SK-N-SH (cell line): ENCODE results near the gene HSPA1L. TPM values are rescaled to one million over a fixed set of nuclear protein-coding genes. Genes with fewer than 3 reads are reported as not detected.

Experiments used
- CTCF ChIA-PET: fragments of 300-600, 350-600 bp; formaldehyde crosslinking; extraction: SDS; loops from one replicate; lab custom pipeline; 2021; lab: Yijun Ruan, JAX
- POLR2A ChIA-PET: fragments of 350-600 bp; sonication (Branson Sonifier 250); formaldehyde crosslinking; extraction: SDS; loops from one replicate; lab custom pipeline; 2020; ENCODE audit warnings: antibody characterized with exemption, inconsistent platforms; lab: Yijun Ruan, JAX
- DNase-seq: peaks from one replicate; pipeline ENCODE4 v3.0.0; 2012
- H2AFZ ChIP-seq: fragments of 200-600 bp; sonication (generic); 2 replicates; pipeline ENCODE4 v1.8.1; 2016; ENCODE audit warnings: antibody characterized with exemption, mild to moderate bottlenecking, low read depth
- H3F3A ChIP-seq: fragments of 200-600 bp; sonication (generic); replicated peaks from 2 replicates; pipeline ENCODE3; 2016; ENCODE audit warnings: antibody characterized with exemption, mild to moderate bottlenecking; ENCODE audit not compliant: insufficient read depth
- H3K27ac ChIP-seq, 2 experiments: fragments of 200-500 bp in 1 of 2; fragments of 200-600 bp in 1 of 2; sonication (Bioruptor generic) in 1 of 2; sonication (generic), shearing (Covaris generic) in 1 of 2; 2 replicates each; pipeline versions ENCODE4 v1.5.1 to v1.6.1; 2014 to 2016; ENCODE audit warnings: low read depth in 2 of 2, inconsistent platforms in 1 of 2, low read length in 1 of 2, mild to moderate bottlenecking in 1 of 2, mixed read lengths in 1 of 2
- H3K27me3 ChIP-seq: fragments of 200-600 bp; sonication (generic), shearing (Covaris generic); 2 replicates; pipeline ENCODE4 v1.6.1; 2016; ENCODE audit warnings: mixed run types; ENCODE audit not compliant: insufficient read depth
- H3K36me3 ChIP-seq, 2 experiments: fragments of 200-500 bp in 1 of 2; fragments of 200-600 bp in 1 of 2; sonication (Bioruptor generic) in 1 of 2; sonication (generic) in 1 of 2; replicated peaks in 1 of 2; 2 replicates each; pipeline versions ENCODE3 to v1.5.1; 2014 to 2016; ENCODE audit warnings: low read length in 1 of 2, mild to moderate bottlenecking in 1 of 2; ENCODE audit not compliant: insufficient read depth in 2 of 2, control insufficient read depth in 1 of 2
- H3K4me1 ChIP-seq, 2 experiments: fragments of 200-500 bp in 1 of 2; fragments of 200-600 bp in 1 of 2; sonication (Bioruptor generic) in 1 of 2; sonication (generic), shearing (Covaris generic) in 1 of 2; 2 replicates each; pipeline versions ENCODE4 v1.5.1 to v1.6.1; 2014 to 2016; ENCODE audit warnings: low read depth in 1 of 2, low read length in 1 of 2, mixed run types in 1 of 2; ENCODE audit not compliant: insufficient read depth in 2 of 2, control insufficient read depth in 1 of 2
- H3K4me2 ChIP-seq: fragments of 200-600 bp; sonication (generic), shearing (Covaris generic); 2 replicates; pipeline ENCODE4 v1.6.1; 2017; ENCODE audit warnings: mixed run types
- H3K4me3 ChIP-seq, 2 experiments: fragments of 200-500 bp in 1 of 2; fragments of 200-600 bp in 1 of 2; sonication (Bioruptor generic) in 1 of 2; sonication (generic), shearing (Covaris generic) in 1 of 2; 2 replicates each; pipeline versions ENCODE4 v1.5.1 to v1.8.1; 2014 to 2016; ENCODE audit warnings: low read depth in 2 of 2, inconsistent platforms in 1 of 2, low read length in 1 of 2, mild to moderate bottlenecking in 1 of 2, mixed read lengths in 1 of 2, moderate library complexity in 1 of 2
- H3K79me2 ChIP-seq: fragments of 200-600 bp; sonication (generic); 2 replicates; pipeline ENCODE4 v1.8.1; 2017; ENCODE audit warnings: mild to moderate bottlenecking; ENCODE audit not compliant: insufficient read depth
- H3K9ac ChIP-seq: fragments of 200-600 bp; sonication (generic); 2 replicates; pipeline ENCODE4 v1.6.1; 2017; ENCODE audit warnings: mixed run types
- H3K9me2 ChIP-seq: fragments of 200-600 bp; sonication (generic); 2 replicates; pipeline ENCODE4 v1.6.1; 2017; ENCODE audit warnings: mixed run types
- H3K9me3 ChIP-seq: fragments of 200-600 bp; sonication (generic); 2 replicates; pipeline ENCODE4 v1.6.1; 2017; ENCODE audit warnings: mixed run types, mild to moderate bottlenecking, moderate library complexity
- H4K20me1 ChIP-seq: fragments of 200-600 bp; sonication (generic); 2 replicates; pipeline ENCODE4 v1.6.1; 2017; ENCODE audit warnings: mild to moderate bottlenecking, mixed run types; ENCODE audit not compliant: insufficient read depth
- CTCF ChIP-seq: fragments of 200-600 bp; sonication (generic); IDR thresholded peaks from 2 replicates; pipeline ENCODE4 v1.6.1; 2017; ENCODE audit warnings: antibody characterized with exemption, mild to moderate bottlenecking, moderate library complexity
- EP300 ChIP-seq, 2 experiments: IDR thresholded peaks; 2 replicates each; pipeline versions ENCODE4 v1.4.0 to v1.6.1; 2012; ENCODE audit warnings: borderline replicate concordance in 1 of 2, low read depth in 1 of 2, low read length in 1 of 2
- FOXM1 ChIP-seq: IDR thresholded peaks from 2 replicates; pipeline ENCODE4 v1.4.0; 2012; ENCODE audit warnings: low read depth, mild to moderate bottlenecking
- GABPA ChIP-seq: IDR thresholded peaks from 2 replicates; pipeline ENCODE4 v1.4.0; 2012; ENCODE audit warnings: low read depth, mild to moderate bottlenecking
- GATA2 ChIP-seq: sonication (generic); formaldehyde crosslinking; IDR thresholded peaks from 2 replicates; pipeline ENCODE4 v1.5.0; 2020; ENCODE audit warnings: mild to moderate bottlenecking, missing genetic modification reagents
- MAX ChIP-seq: IDR thresholded peaks from 2 replicates; pipeline ENCODE4 v1.4.0; 2012; ENCODE audit warnings: low read depth
- NFIC ChIP-seq: IDR thresholded peaks from 2 replicates; pipeline ENCODE4 v1.4.0; 2012; ENCODE audit warnings: borderline replicate concordance
- NRF1 ChIP-seq: IDR thresholded peaks from 2 replicates; pipeline ENCODE4 v1.6.1; 2012; ENCODE audit warnings: low read depth, mild to moderate bottlenecking, low read length
- POLR2AphosphoS5 ChIP-seq: IDR thresholded peaks from 2 replicates; pipeline ENCODE4 v1.6.1; 2012; ENCODE audit warnings: low read depth, low read length
- RAD21 ChIP-seq: IDR thresholded peaks from 2 replicates; pipeline ENCODE4 v1.6.1; 2012; ENCODE audit warnings: mild to moderate bottlenecking, low read length
- RCOR1 ChIP-seq: fragments of 150-350 bp; IDR thresholded peaks from 2 replicates; pipeline ENCODE4 v1.6.1; 2017; ENCODE audit warnings: antibody characterized with exemption, low read length
- RFX5 ChIP-seq: IDR thresholded peaks from 2 replicates; pipeline ENCODE4 v1.6.1; 2012; ENCODE audit warnings: mild to moderate bottlenecking, improper control_type of control experiment, low read length
- RXRA ChIP-seq: IDR thresholded peaks from 2 replicates; pipeline ENCODE4 v1.4.0; 2012; ENCODE audit warnings: low read depth, mild to moderate bottlenecking, borderline replicate concordance
- SMC3 ChIP-seq: IDR thresholded peaks from 2 replicates; pipeline ENCODE4 v1.6.1; 2012; ENCODE audit warnings: low read depth, low read length, improper control_type of control experiment
- TAF1 ChIP-seq: IDR thresholded peaks from 2 replicates; pipeline ENCODE4 v1.6.1; 2012; ENCODE audit warnings: low read depth, mild to moderate bottlenecking, low read length, moderate library complexity, borderline replicate concordance
- TEAD4 ChIP-seq: IDR thresholded peaks from 2 replicates; pipeline ENCODE4 v1.4.0; 2012; ENCODE audit warnings: mild to moderate bottlenecking, borderline replicate concordance; ENCODE audit not compliant: insufficient read depth
- WGBS: methylation state at CpG from one replicate; pipeline ENCODE4 v1.1.6; 2017; ENCODE audit warnings: low lambda C conversion rate; 5-methylcytosine and 5-hydroxymethylcytosine counted together
- polyA plus RNA-seq, 3 experiments: library from polyadenylated mRNA; depleted of rRNA; stranded (reverse); fragments of >200 nt; gene quantifications; 2 replicates each; pipeline ENCODE4 v1.2.3, GENCODE V29; 2012
- small RNA-seq, 7 experiments: library from RNA; depleted of rRNA; stranded (forward); fragments of <200 nt; gene quantifications; one replicate each; pipeline ENCODE3, GENCODE V24; 2012

HSPA1L gene
- polyA plus RNA-seq, 1 of the 3 experiments (the other 2 are of a cell fraction) = 0.69 TPM

GRCh38 chr6:31761343-31761742, 53.7 kb downstream of the HSPA1L start:
- no peak for TF ChIP-seq TEAD4
- no peak for TF ChIP-seq NFIC
- no peak for TF ChIP-seq GABPA
- TF ChIP-seq RXRA = no peak
- no peak for TF ChIP-seq GATA2 (CRISPR knock-in tag)
- TF ChIP-seq RCOR1 = no peak
- TF ChIP-seq RFX5 = no peak
- no peak for TF ChIP-seq RAD21
- no peak for TF ChIP-seq EP300 (IDR thresholded peaks at IDR 0.05; ENCODE audit: borderline replicate concordance in 1 of 2, low read depth in 1 of 2, low read length in 1 of 2)
- TF ChIP-seq, all 33 proteins: peak for 0
- Histone ChIP-seq H3K4me1 (peaks cover 0 to 5% of the 10 kb centered on the region in 2 experiments; a peak in 1 of 4 replicates), H3K4me2 (no peak overlapping the region), H3K79me2 (no peaks in the 10 kb centered on the region), H2AFZ (no peak overlapping the region), H4K20me1 (no peaks in the 10 kb centered on the region), H3K9me2 (no peaks in the 10 kb centered on the region), H3K27ac (no peak overlapping the region), H3K9ac (no peak overlapping the region), H3K9me3 (no peaks in the 10 kb centered on the region), H3K27me3 (no peaks in the 10 kb centered on the region), H3K36me3 (no peaks in the 10 kb centered on the region), H3F3A (no peaks in the 10 kb centered on the region), H3K4me3 (no peak overlapping the region)
- CTCF ChIA-PET = no interaction called here
- POLR2A ChIA-PET = no interaction called here
- 98% methylated on average over 7 of the region's 8 CpGs for WGBS
- DNase-seq = no peak

GRCh38 chr6:31760790-31761189, 54.3 kb downstream of the HSPA1L start:
- ChIA-PET POLR2A (no interaction called here), CTCF (interaction anchor here (1.4 kb wide), 1 partner anchor 38 kb away, joined by 3 read pairs; no protein-coding TSS in a partner anchor)

More at GRCh38 chr6:31760790-31761189, 54.3 kb downstream of the HSPA1L start:
- Histone ChIP-seq H3K9ac (no peak overlapping the region), H3F3A (peaks cover under 1% of the 10 kb centered on the region), H3K79me2 (no peaks in the 10 kb centered on the region), H3K36me3 (no peaks in the 10 kb centered on the region), H3K27ac (no peak overlapping the region), H2AFZ (no peak overlapping the region), H3K4me3 (no peak overlapping the region), H3K27me3 (no peaks in the 10 kb centered on the region), H4K20me1 (no peaks in the 10 kb centered on the region), H3K4me1 (no peaks in the 10 kb centered on the region; a peak in 1 of 4 replicates), H3K9me2 (no peaks in the 10 kb centered on the region), H3K4me2 (no peak overlapping the region), H3K9me3 (no peaks in the 10 kb centered on the region)
- TF ChIP-seq GATA2 (CRISPR knock-in tag) = no peak
- TF ChIP-seq POLR2AphosphoS5 = no peak
- TF ChIP-seq FOXM1 = no peak
- TF ChIP-seq SMC3 = no peak
- no peak for TF ChIP-seq NRF1
- no peak for TF ChIP-seq GABPA
- no peak for TF ChIP-seq MAX
- no peak for TF ChIP-seq TAF1
- TF ChIP-seq CTCF = no peak
- WGBS = 90% methylated on average over 5 of the region's 5 CpGs
- no peak for DNase-seq

Small RNA genes lying within 50 kb of the gene (small RNA-seq; reads per million reads assigned to genes)
- gene MSH5-SAPCD1 (0 reads per million in 7 experiments), gene RF00019 (0 reads per million in 7 experiments), gene SAPCD1 (0 to 15.8 (median 0) reads per million in 7 experiments), gene SNORD48 (2.9 to 77.1 (median 47.7) reads per million in 7 experiments), gene SNORD52 (0 reads per million in 7 experiments)

Other genes with a start within 250 kb of the HSPA1L start
- gene LTA, start 243.0 kb downstream of the HSPA1L start, polyA plus RNA-seq (2012; rRNA removed) = not detected in 2 replicates
- not detected in 2 replicates for gene TNF, start 239.7 kb downstream of the HSPA1L start, polyA plus RNA-seq (2012; rRNA removed)
- 0.10 and 0.16 TPM in 2 replicates for gene LTB, start 232.9 kb downstream of the HSPA1L start, polyA plus RNA-seq (2012; rRNA removed)
- not detected in 2 replicates for gene LST1, start 229.0 kb downstream of the HSPA1L start, polyA plus RNA-seq (2012; rRNA removed)
- not detected in 2 replicates for gene NCR3, start 222.3 kb downstream of the HSPA1L start, polyA plus RNA-seq (2012; rRNA removed)
- not detected in 2 replicates for gene AIF1, start 200.0 kb downstream of the HSPA1L start, polyA plus RNA-seq (2012; rRNA removed)
- 36.1 and 76.1 TPM in 2 replicates for gene PRRC2A, start 194.6 kb downstream of the HSPA1L start, polyA plus RNA-seq (2012; rRNA removed)
- gene BAG6, start 162.6 kb downstream of the HSPA1L start, polyA plus RNA-seq (2012; rRNA removed) = 100 and 220 TPM in 2 replicates
- 6.8 and 7.2 TPM in 2 replicates for gene APOM, start 159.4 kb downstream of the HSPA1L start, polyA plus RNA-seq (2012; rRNA removed)
- 10.3 and 11.5 TPM in 2 replicates for gene C6orf47, start 154.5 kb downstream of the HSPA1L start, polyA plus RNA-seq (2012; rRNA removed)
- 18.3 and 19.1 TPM in 2 replicates for gene GPANK1, start 150.3 kb downstream of the HSPA1L start, polyA plus RNA-seq (2012; rRNA removed)
- gene CSNK2B, start 149.2 kb downstream of the HSPA1L start, polyA plus RNA-seq (2012; rRNA removed) = 97.3 and 101 TPM in 2 replicates
- gene LY6G5B, start 145.3 kb downstream of the HSPA1L start, polyA plus RNA-seq (2012; rRNA removed) = 12.7 and 20.6 TPM in 2 replicates
- gene LY6G5C, start 134.2 kb downstream of the HSPA1L start, polyA plus RNA-seq (2012; rRNA removed) = 0.60 and 1.1 TPM in 2 replicates
- gene ABHD16A, start 112.0 kb downstream of the HSPA1L start, polyA plus RNA-seq (2012; rRNA removed) = 49.3 and 52.9 TPM in 2 replicates
- not detected in 2 replicates for gene LY6G6F, start 108.4 kb downstream of the HSPA1L start, polyA plus RNA-seq (2012; rRNA removed)
- not detected in 2 replicates for gene LY6G6D, start 99.9 kb downstream of the HSPA1L start, polyA plus RNA-seq (2012; rRNA removed)
- 0.08 TPM in 1 of 2 replicates, not detected in the other for gene LY6G6C, start 93.5 kb downstream of the HSPA1L start, polyA plus RNA-seq (2012; rRNA removed)
- gene MPIG6B, start 91.9 kb downstream of the HSPA1L start, polyA plus RNA-seq (2012; rRNA removed) = not detected in 2 replicates
- gene DDAH2, start 86.0 kb downstream of the HSPA1L start, polyA plus RNA-seq (2012; rRNA removed) = 147 and 180 TPM in 2 replicates
- 520 and 569 TPM in 2 replicates for gene CLIC1, start 78.8 kb downstream of the HSPA1L start, polyA plus RNA-seq (2012; rRNA removed)
- gene MSH5, start 75.3 kb downstream of the HSPA1L start, polyA plus RNA-seq (2012; rRNA removed) = 16.0 and 19.5 TPM in 2 replicates
- gene SAPCD1, start 52.6 kb downstream of the HSPA1L start, polyA plus RNA-seq (2012; rRNA removed) = 5.9 and 6.3 TPM in 2 replicates
- gene VWA7, start 38.0 kb downstream of the HSPA1L start, polyA plus RNA-seq (2012; rRNA removed) = 0.45 and 0.56 TPM in 2 replicates
- gene VARS1, start 19.5 kb downstream of the HSPA1L start, polyA plus RNA-seq (2012; rRNA removed) = 22.2 and 35.1 TPM in 2 replicates
- gene LSM2, start 8.3 kb downstream of the HSPA1L start, polyA plus RNA-seq (2012; rRNA removed) = 47.8 and 79.1 TPM in 2 replicates
- gene HSPA1A, start 260 bp upstream of the HSPA1L start, polyA plus RNA-seq (2012; rRNA removed) = 71.1 and 119 TPM in 2 replicates
- 52.4 and 96.3 TPM in 2 replicates for gene HSPA1B, start 12.5 kb upstream of the HSPA1L start, polyA plus RNA-seq (2012; rRNA removed)
- gene NEU1, start 47.5 kb upstream of the HSPA1L start, polyA plus RNA-seq (2012; rRNA removed) = 42.2 and 43.0 TPM in 2 replicates
- 0.26 and 0.49 TPM in 2 replicates for gene SLC44A4, start 63.7 kb upstream of the HSPA1L start, polyA plus RNA-seq (2012; rRNA removed)
- gene EHMT2, start 82.4 kb upstream of the HSPA1L start, polyA plus RNA-seq (2012; rRNA removed) = 50.1 and 72.0 TPM in 2 replicates
- gene ZBTB12, start 86.8 kb upstream of the HSPA1L start, polyA plus RNA-seq (2012; rRNA removed) = 8.3 and 8.4 TPM in 2 replicates
- 0.15 and 0.43 TPM in 2 replicates for gene C2, start 112.4 kb upstream of the HSPA1L start, polyA plus RNA-seq (2012; rRNA removed)
- 42.1 and 64.4 TPM in 2 replicates for gene CFB, start 130.8 kb upstream of the HSPA1L start, polyA plus RNA-seq (2012; rRNA removed)
- gene NELFE, start 143.7 kb upstream of the HSPA1L start, polyA plus RNA-seq (2012; rRNA removed) = 89.5 and 116 TPM in 2 replicates
- gene SKIC2, start 143.9 kb upstream of the HSPA1L start, polyA plus RNA-seq (2012; rRNA removed) = 86.3 and 89.4 TPM in 2 replicates
- 25.3 and 27.1 TPM in 2 replicates for gene DXO, start 156.9 kb upstream of the HSPA1L start, polyA plus RNA-seq (2012; rRNA removed)
- gene C4A, start 166.8 kb upstream of the HSPA1L start, polyA plus RNA-seq (2012; rRNA removed) = 9.9 and 11.4 TPM in 2 replicates
- 6.8 and 10.9 TPM in 2 replicates for gene C4B, start 199.5 kb upstream of the HSPA1L start, polyA plus RNA-seq (2012; rRNA removed)
- gene CYP21A2, start 223.1 kb upstream of the HSPA1L start, polyA plus RNA-seq (2012; rRNA removed) = 0.03 TPM in 1 of 2 replicates, not detected in the other